ENCODE results near the gene VRTN.
"Not testable (repeated sequence)": the region's sequence is repeated elsewhere in the genome, so short reads cannot be mapped to it uniquely, and the experiment has no call there.

VRTN gene

DNA sequence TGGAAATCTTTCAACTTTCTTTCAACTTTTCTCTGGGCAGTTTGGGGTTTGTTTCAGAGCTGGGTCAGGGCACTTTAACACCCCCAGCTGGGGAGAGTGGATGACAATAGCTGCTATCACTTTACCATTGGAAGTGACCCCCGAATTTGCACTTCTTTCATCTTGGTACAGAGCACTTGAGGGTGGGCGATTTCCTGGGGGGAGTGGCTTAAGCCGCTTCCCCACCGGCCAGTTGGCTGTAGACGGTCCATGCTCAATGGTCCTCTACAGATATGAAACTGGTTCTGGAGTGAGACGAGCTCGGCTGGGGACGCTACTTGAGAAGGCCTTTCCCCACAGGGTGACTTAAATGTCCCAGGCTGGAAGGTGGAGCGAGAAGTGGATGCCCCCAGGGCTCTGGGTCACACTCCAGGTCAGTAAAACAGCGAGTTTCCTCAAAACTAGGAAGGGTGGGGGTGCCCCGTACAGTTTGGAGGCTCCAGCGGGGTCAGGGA, at the start of gene VRTN:
Gene VRTN, plus strand, starts transcription at position 231 of the 494 bp plus-strand sequence. CDS start 8,313 bp downstream, outside the sequence.
- no peak for DNase-seq (ENCODE audit: low read depth in 2 of 2)

DNA sequence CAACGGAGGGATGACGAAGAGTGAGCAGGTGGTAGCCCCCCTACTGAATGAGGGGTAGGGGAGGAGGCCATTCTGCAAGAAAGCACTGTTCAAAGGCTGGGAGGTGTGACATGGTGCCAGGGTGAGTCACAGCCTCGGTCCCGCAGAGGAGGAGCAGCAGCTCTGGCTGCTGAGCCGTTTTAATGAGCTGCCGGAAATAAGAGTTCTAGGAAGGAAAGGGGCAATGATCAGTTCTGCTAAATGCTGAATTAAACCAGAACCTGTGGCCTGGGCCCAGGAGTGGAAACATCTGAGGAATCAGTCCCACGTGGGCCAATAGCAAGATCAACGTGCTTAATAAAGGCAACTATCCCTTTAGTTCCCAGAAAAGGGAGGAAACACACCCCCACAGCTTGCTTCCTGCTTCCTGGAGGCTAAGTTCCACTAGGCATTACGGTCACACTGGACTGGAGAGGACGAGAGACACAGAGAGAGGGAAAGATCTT, 49.2 kb upstream of the VRTN start:
- DNase-seq (ENCODE audit: low read depth in 2 of 2): peak in 1 of 2 donors; percentile 13

DNA sequence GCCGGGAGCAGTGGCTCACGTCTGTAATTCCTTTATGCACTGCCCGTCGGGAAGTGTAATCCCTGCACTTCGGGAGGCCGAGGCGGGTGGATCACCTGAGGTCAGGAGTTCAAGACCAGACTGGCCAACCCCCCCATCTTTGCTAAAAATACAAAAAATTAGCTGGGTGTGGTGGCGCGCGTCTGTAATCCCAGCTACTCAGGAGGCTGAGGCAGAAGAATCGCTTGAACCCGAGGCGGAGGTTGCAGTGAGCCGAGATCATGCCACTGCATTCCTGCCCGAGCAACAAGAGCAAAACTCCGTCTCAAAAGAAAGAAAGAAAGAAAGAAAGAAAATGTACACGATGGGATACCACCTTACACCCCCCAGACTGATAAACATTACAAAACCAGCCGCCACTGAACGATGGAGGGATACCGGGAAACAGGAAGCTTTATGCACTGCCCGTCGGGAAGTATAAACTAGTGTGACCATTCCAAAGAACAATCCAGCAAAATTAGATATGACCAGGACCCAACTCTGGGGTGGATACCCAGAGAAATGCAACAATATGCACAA, 46.6 kb upstream of the VRTN start:
- DNase-seq (ENCODE audit: low read depth in 2 of 2): no peak

DNA sequence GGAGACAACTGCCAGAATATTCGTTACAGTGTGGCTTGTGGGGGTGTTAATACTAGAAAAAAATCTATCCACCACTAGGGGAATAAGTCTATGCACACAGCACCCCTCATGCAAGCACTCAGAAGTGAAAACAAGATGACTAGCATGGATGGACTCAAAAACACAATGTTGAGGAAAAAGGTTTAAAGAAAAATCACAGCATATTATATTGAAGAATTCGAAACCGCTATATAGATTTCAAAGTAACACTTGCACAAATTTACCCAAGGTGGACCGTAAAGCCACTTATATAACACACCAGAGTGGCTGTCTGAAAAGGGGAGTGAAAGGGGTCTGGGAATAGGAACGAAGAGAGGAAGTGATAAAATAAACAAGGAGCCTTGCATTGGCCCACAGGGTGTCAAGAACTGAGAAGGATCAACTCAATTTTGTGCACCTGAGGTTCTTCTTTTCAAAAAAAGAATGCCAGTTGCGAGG, 46.1 kb upstream of the VRTN start:
- DNase-seq (ENCODE audit: low read depth in 2 of 2): no peak

DNA sequence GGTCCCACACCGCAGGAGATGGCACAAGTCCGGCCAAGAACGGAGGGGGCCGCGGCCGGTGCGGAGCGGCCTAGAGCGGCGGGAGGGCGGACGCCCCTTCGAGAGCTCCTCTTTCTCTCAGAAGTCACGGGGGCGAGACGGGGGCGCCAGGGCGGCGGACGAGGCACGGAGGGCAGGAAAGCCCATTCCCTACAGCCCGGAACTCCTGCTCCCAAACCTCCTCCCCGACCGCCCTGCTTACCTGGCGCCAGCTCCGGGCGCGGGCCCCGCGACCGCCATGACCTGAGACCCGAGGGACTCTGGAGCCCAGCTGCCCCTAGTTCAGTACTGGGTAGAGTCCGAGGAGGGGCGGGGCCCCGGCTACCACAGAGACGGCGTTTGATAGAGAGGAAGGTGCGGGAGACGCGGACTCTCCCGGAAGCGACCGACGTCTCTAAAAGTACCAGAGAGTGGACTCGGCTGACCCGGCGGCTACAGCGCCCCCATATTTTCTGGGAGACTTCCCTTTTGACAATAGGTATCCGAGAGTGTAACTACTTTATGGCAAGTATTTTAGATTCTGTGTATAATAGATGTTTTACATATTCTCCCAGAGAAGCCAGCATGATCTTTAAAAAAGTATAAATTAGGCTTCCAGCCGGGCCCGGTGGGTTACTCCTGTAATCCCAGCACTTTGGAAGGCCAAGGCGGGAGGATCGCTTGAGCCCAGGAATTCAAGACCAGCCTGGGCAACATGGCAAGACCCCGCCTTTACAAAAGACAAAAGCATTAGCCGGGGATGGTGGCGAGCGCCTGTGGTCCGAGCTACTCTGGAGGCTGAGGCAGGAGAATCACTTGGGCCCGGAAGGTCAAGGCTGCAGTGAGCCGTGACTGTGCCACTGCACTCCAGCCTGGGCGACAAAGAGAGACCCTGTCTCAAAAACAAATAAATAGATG, 45.4 kb upstream of the VRTN start, which contains the start of gene ABCD4:
Gene ABCD4, minus strand, starts transcription at position 301 of the 936 bp plus-strand sequence. Its CDS starts 22 bp downstream, at position 279.
- DNase-seq (ENCODE audit: low read depth in 2 of 2): peak; percentile 68 to 70

GRCh38 chr14:74308695-74309094, 39.6 kb upstream of the VRTN start:
- DNase-seq (ENCODE audit: low read depth in 2 of 2): no peak

DNA sequence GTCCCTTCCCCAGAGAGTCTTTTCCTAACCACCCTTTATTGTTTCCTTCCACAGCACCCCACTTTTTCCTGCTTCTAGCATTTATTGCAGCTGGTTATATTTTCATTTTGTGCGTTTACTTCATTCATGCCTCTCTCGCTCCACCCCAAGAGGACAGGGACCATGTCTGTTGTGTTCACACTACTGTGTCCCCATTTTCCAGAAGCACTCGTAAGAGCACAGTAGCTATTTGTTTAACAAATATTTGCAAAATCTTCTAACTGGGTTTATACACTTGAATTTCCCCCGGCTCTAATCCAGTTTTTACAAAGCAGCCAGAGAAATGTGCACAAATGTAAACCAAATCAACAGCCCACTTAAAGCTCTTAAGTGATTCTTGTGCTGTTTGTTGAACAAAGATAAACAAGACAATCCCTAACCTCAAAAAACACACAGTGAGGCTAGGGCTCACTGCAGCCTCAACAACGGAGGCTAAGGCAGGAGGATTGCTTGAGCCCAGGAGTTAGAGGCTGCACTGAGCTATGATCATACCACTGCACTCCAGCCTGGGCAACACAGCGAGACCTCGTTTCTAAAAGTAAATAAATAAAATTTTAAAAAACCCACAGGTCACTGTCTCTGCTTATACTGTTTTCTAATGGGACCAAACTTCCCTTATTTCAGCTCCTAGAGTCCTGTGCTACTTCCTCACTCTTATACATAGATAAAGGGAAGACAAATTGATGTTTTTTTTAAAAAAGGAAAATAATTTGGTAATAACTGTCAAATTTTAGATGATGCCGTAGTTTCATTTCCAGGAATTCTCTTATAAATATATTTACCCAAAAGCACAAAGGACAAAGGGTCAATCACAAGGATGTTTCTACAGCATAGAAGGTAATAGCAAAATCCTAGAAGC, 38.9 kb upstream of the VRTN start:
- DNase-seq (ENCODE audit: low read depth in 2 of 2): no peak

- no peak for DNase-seq (ENCODE audit: low read depth in 2 of 2)
Observed at GRCh38 chr14:74312161-74312560, 36.1 kb upstream of the VRTN start.

DNA sequence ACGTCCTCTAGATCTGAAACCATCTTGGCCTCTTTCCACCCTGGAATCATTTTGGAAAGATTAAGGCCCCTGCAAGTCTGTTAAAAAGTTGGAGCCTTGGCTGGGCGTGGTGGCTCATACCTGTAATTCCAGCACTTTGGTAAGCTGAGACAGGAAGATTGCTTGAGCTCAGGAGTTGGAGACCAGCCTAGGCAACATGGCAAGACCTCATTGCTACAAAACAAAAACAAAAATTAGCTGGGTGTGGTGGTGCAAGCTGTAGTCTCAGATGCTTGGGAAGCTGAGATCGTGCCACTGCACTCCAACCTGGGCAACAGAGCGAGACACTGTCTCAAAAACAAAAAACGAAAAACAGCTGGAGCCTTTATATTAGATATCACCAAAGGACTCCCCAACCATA, 34.7 kb upstream of the VRTN start:
- no peak for DNase-seq (ENCODE audit: low read depth in 2 of 2)

- no peak for DNase-seq (ENCODE audit: low read depth in 2 of 2)
Observed at GRCh38 chr14:74314576-74314975, 33.7 kb upstream of the VRTN start.

DNA sequence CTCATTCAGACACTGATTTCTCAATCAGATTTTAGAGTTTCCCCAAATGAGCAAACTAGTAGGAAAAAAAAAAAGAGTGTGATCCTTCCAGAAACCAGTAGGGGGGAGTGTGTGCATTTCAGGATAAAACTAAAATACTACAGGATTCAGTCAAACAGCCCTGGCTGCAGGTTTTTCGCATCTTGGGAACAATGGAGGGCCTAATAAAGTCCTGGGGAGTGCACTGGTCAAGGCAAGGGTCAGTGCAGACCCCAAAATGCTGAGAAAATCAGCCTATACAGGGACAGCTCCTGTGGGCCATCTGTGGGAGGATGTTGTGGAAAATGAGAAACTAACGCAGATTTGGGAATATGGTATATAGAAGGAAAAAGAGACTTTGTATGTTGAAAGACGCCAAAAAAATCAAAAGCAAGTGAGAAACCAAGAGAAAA, 23.3 kb upstream of the VRTN start:
- no peak for DNase-seq (ENCODE audit: low read depth in 2 of 2)

DNA sequence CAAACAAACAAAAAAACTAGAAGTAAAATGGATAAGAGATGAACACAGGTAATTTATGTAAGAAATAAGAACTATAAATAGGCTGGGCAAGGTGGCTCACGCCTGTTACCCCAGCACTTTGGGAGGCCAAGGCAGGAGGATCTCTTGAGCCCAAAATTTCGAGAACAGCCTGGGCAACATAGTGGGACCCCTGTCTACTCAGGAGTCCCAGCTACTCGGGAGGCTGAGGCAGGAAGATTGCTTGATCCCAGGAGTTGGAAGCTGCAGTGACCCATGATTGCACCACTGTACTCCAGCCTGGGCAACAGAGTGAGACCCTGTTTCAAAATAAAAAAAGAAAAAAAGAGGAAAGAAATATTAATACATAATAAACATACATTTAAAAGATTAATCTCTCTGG, 22.8 kb upstream of the VRTN start:
- no peak for DNase-seq (ENCODE audit: low read depth in 2 of 2)

GRCh38 chr14:74326369-74327152, 21.7 kb upstream of the VRTN start:
- DNase-seq (ENCODE audit: low read depth in 2 of 2): no peak

DNA sequence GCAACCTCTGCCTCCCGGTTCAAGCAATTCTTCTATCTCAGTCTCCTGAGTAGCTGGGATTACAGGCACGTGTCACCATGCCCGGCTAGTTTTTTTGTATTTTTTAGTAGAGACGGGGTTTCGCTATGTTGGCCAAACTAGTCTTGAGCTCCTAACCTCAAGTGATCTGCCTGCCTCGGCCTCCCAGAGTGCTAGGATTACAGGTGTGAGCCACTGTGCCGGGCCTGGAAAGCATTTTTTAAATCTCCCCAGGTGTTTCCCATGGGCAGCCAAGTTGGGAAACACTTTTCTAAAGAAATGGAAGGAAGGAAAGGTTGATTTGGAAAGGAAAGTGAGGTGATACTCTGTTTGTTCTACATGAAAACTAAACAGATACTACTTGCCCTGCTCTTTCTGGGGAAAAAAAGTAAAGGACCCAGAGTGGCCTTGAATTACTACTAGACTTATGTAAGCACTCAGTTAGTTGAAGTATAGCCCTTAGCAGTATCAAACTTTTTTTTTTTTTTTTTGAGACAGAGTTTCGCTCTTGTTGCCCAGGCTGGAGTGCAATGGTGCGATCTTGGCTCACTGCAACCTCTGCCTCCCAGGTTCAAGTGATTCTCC, 18.2 kb upstream of the VRTN start:
- DNase-seq (ENCODE audit: low read depth in 2 of 2): not testable (repeated sequence)

DNA sequence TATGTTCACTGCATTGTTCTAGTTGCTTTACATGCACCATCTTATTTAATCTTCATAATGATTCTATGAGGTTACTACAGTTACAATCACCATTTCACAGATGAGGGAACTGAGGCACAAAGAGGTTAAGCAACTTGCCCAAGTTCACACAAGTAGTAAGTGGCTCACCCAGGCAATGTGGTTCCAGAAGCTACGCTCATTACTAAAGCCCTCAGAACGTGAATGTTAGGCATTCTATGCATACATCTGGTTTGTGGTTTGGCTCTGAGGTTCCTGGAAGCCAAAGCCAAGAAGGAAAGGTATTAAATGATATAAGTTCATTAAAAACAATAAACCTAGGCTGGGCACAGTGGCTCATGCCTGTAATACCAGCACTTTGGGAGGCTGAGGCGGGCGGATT, 14.4 kb upstream of the VRTN start:
- DNase-seq (ENCODE audit: low read depth in 2 of 2): no peak

DNA sequence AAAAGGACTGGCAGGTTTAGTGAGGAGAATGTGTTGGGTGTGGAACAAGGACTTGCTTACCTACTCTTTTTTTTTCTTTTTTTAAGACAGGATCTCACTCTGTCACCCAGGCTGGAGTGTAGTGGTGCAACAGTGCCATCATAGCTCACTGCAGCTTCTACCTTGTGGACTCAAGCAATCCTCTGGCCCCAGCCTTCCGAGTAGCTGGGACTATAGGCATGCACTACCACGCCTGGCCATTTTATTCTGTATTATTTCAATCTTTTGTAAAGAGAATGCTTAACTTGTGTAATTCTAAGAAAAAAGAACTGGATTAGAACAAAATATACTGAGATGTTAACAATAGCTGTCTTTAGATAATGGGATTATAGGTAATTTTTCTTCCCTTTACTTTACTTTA, 1.9 kb upstream of the VRTN start:
- no peak for DNase-seq (ENCODE audit: low read depth in 2 of 2)

GRCh38 chr14:74347097-74347794, 1.0 kb upstream of the VRTN start:
- DNase-seq (ENCODE audit: low read depth in 2 of 2): no peak

GRCh38 chr14:74347795-74348100, 523 bp upstream of the VRTN start:
- no peak for DNase-seq (ENCODE audit: low read depth in 2 of 2)

DNA sequence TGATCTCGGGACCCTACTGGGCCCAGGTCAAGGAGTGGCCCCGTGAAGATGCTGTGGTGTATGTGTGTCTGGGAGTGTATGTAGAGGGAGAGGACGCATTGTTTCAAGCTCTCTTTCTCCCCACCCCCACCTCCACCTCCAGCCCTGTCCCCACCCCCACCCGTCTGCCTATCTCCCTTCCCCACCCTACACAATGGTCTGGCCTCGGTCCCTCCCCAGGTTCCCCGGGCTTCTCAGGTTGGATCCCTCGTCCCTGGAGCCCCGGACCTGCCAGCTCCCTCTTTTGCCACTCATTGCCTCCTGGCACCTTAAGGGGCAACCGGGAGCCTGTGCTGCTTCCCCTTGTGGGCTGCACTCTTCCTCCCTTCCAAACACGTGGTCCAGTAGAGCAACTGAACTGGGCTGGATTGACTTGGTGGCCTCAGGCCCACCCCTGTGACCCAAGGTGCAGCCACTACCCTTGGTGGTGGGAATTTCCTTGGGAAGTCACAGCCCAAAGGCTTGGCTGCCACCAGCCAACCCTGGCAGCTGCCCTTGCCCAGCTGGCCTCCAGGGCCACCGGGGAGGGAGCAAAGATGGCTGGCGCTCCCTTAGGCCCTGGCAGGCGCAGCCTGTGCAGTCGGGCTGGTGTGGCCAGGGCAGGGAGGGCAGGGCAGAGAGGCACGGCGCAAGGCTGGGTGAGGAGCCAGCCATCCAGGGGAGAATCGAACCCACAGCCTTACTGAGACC, 628 bp downstream of the VRTN start:
- no peak for DNase-seq (ENCODE audit: low read depth in 2 of 2)
